Loucy (cell line): ENCODE results near the gene ZNF276.

Experiments
- CTCF ChIP-seq: fragments of 200-600 bp; sonication (generic); conservative IDR thresholded peaks from 2 replicates; pipeline ENCODE4 v1.5.1; 2014; ENCODE audit warnings: mild to moderate bottlenecking, antibody characterized with exemption, low read length
- EZH2phosphoT487 ChIP-seq: fragments of 200-600 bp; IDR thresholded peaks from 2 replicates; pipeline ENCODE4 v1.6.1; 2018; ENCODE audit warnings: antibody characterized with exemption, mild to moderate bottlenecking, moderate library complexity, borderline replicate concordance

GRCh38 chr16:89706518-89707260 lies 14.6 kb upstream of the ZNF276 start:
- no peak for TF ChIP-seq CTCF
- TF ChIP-seq EZH2phosphoT487 = no peak
